Measurements from ENCODE around the gene NEXN. TPM values are rescaled to one million over a fixed set of nuclear protein-coding genes. Genes with fewer than 3 reads are reported as not detected.

The NEXN gene
- total and polyA plus RNA-seq, 12 donors: 6.5 to 50.6 (median 17.1) TPM

DNA sequence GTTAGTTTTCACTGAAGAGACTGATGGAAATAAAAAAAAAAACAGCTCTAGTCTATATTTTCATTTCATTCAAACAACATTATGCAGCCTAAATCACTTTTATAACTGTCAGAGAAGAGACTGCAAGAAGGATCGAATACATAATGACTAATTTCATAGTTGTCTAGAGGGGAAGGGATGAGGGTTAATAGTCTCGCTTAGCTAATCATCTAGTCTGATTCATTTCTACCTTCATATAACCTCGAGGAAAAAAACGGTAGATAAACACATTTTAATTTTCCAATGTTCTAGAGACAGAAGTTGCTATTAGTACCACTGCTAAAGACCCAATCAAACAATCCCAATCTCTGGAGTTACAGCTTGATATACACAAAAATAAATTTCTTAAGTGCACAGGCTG lies 87.0 kb downstream of the NEXN start:
- DNase-seq: no peak
- no peaks in the 10 kb centered on the region for H3K27me3 ChIP-seq
- peak in 1 of 2 donors; percentile 25 for TF ChIP-seq POLR2A (IDR thresholded peaks at IDR 0.05)
- TF ChIP-seq CTCF (IDR thresholded peaks at IDR 0.05): no peak
- peak overlapping the region in 2 of 5 donors; percentile 97 to 99 for H3K27ac ChIP-seq
- H3K36me3 ChIP-seq (replicated peaks in 1 of 2): no peaks in the 10 kb centered on the region
- 12 to 18% (median 15%) methylated on average over 4 of the region's 4 CpGs for whole genome bisulfite sequencing, 4 donors
- peak overlapping the region in 1 of 4 donors; percentile 84 for H3K4me3 ChIP-seq
- no peaks in the 10 kb centered on the region for H3K9me3 ChIP-seq (replicated peaks in 1 of 3)
- H3K4me1 ChIP-seq (replicated peaks in 1 of 2): peaks cover 19 to 55% of the 10 kb centered on the region in 2 donors
- intact Hi-C loops (cut with DNase I): loop anchor here in 1 of 2 donors (10.0 kb wide), 1 partner anchor 139 kb away; no protein-coding TSS in a partner anchor

- Histone ChIP-seq H3K27ac (peak overlapping the region in 4 of 5 donors; percentile 9 to 99 (median 58)), H3K9me3 (replicated peaks in 1 of 3) (no peaks in the 10 kb centered on the region), H3K4me1 (replicated peaks in 1 of 2) (peaks cover 24 to 55% of the 10 kb centered on the region in 2 donors), H3K27me3 (no peaks in the 10 kb centered on the region), H3K36me3 (replicated peaks in 1 of 2) (no peaks in the 10 kb centered on the region), H3K4me3 (peak overlapping the region in 1 of 4 donors; percentile 84)
- intact Hi-C loops (cut with DNase I): loop anchor here in 1 of 2 donors (10.0 kb wide), 1 partner anchor 139 kb away; no protein-coding TSS in a partner anchor
- TF ChIP-seq POLR2A (IDR thresholded peaks at IDR 0.05): no peak
- no peak for TF ChIP-seq CTCF (IDR thresholded peaks at IDR 0.05)
- no peak for DNase-seq
- 23 to 30% (median 26%) methylated on average over 2 of the region's 2 CpGs for WGBS, 4 donors
Measured at GRCh38 chr1:77975907-77976306, 87.5 kb downstream of the NEXN start.

GRCh38 chr1:77976433-77977076 lies 88.1 kb downstream of the NEXN start:
- H3K4me1 ChIP-seq (replicated peaks in 1 of 2): peaks cover 24 to 57% of the 10 kb centered on the region in 2 donors
- TF ChIP-seq POLR2A (IDR thresholded peaks at IDR 0.05) (no peak), CTCF (IDR thresholded peaks at IDR 0.05) (no peak)
- no peaks in the 10 kb centered on the region for H3K27me3 ChIP-seq
- H3K36me3 ChIP-seq (replicated peaks in 1 of 2): no peaks in the 10 kb centered on the region
- H3K4me3 ChIP-seq: peak overlapping the region in 2 of 4 donors; percentile 20 to 84
- no peaks in the 10 kb centered on the region for H3K9me3 ChIP-seq (replicated peaks in 1 of 3)
- WGBS, 4 donors: 52 to 61% (median 57%) methylated on average over 13 of the region's 13 CpGs
- peak overlapping the region; percentile 9 to 99 (median 97) for H3K27ac ChIP-seq
- intact Hi-C loops (cut with DNase I): loop anchor here in 1 of 2 donors (10.0 kb wide), 1 partner anchor 138 kb away; no protein-coding TSS in a partner anchor
- DNase-seq: no peak

GRCh38 chr1:77977989-77978292 lies 89.5 kb downstream of the NEXN start:
- Histone ChIP-seq H3K27ac (peak overlapping the region; percentile 84 to 99 (median 99)), H3K36me3 (replicated peaks in 1 of 2) (no peaks in the 10 kb centered on the region), H3K4me1 (replicated peaks in 1 of 2) (peaks cover 24 to 58% of the 10 kb centered on the region in 2 donors), H3K9me3 (replicated peaks in 1 of 3) (no peaks in the 10 kb centered on the region), H3K27me3 (no peaks in the 10 kb centered on the region), H3K4me3 (peak overlapping the region; percentile 8 to 84 (median 40))
- DNase-seq: no peak
- WGBS, 4 donors: 0% methylated on average over 5 of the region's 5 CpGs
- intact Hi-C loops (cut with DNase I): loop anchor here (2.0 to 10.0 kb wide), 2 partner anchors 27 to 137 kb away; partner anchors contain the start of gene DNAJB4 (in 1 of the 2)
- no peak for TF ChIP-seq CTCF (IDR thresholded peaks at IDR 0.05)
- peak in 1 of 2 donors; percentile 86 for TF ChIP-seq POLR2A (IDR thresholded peaks at IDR 0.05)
